Gastroesophageal sphincter (tissue), 4 donors: ENCODE measurements around the gene ABAT. TPM values are rescaled to one million over a fixed set of nuclear protein-coding genes. Genes with fewer than 3 reads are reported as not detected.

Experiments
- ATAC-seq: fragments of 150-250 bp; one replicate; pipeline ENCODE4 v1.9.1; 2016; ENCODE audit warnings: mild to moderate bottlenecking, moderate library complexity
- H3K27ac ChIP-seq, 4 donors: fragments of 200-600 bp; sonication (generic) in 3 of 4; 1 replicate in 3 of 4; 2 replicates in 1 of 4; pipeline ENCODE4 v1.5.1; 2016 to 2019
- H3K27me3 ChIP-seq: fragments of 200-600 bp; sonication (generic); one replicate; pipeline ENCODE4 v1.5.1; 2019
- H3K36me3 ChIP-seq, 2 donors: fragments of 200-600 bp; sonication (generic); one replicate each; pipeline ENCODE4 v1.5.1; 2019; ENCODE audit warnings: control low read depth in 1 of 2
- H3K4me1 ChIP-seq, 3 donors: fragments of 200-600 bp; sonication (generic); 1 replicate in 2 of 3; 2 replicates in 1 of 3; pipeline ENCODE4 v1.5.1; 2016 to 2019; ENCODE audit warnings: control low read depth in 2 of 3
- H3K4me3 ChIP-seq, 2 donors: fragments of 200-600 bp; sonication (generic); one replicate each; pipeline ENCODE4 v1.5.1; 2019; ENCODE audit warnings: mild to moderate bottlenecking in 1 of 2, moderate library complexity in 1 of 2
- H3K9me3 ChIP-seq, 3 donors: fragments of 200-600 bp; sonication (generic); one replicate each; pipeline ENCODE4 v1.5.1; 2017 to 2019; ENCODE audit warnings: control low read depth in 2 of 3
- EP300 ChIP-seq: sonication (generic); formaldehyde crosslinking; IDR thresholded peaks from one replicate; pipeline ENCODE4 v1.6.1; 2017; ENCODE audit warnings: antibody characterized with exemption, mild to moderate bottlenecking
- POLR2A ChIP-seq, 2 donors: fragments of 450-650 bp; IDR thresholded peaks; one replicate each; pipeline ENCODE4 v1.6.1; 2017; ENCODE audit warnings: antibody characterized with exemption in 2 of 2, mild to moderate bottlenecking in 2 of 2, moderate library complexity in 1 of 2
- POLR2AphosphoS5 ChIP-seq: sonication (generic); formaldehyde crosslinking; IDR thresholded peaks from one replicate; pipeline ENCODE4 v1.6.1; 2017; ENCODE audit warnings: antibody characterized with exemption
- WGBS, 2 donors: methylation state at CpG; one replicate each; pipeline ENCODE4 v1.1.5; 2018; ENCODE audit warnings: low coverage in 1 of 2; 5-methylcytosine and 5-hydroxymethylcytosine counted together
- total RNA-seq, 4 donors: library from RNA; depleted of rRNA; stranded (reverse); fragments of >200 nt; gene quantifications; one replicate each; pipeline ENCODE4 v1.1.0, GENCODE V29; 2016
- TF ChIP-seq, protein P1 (sequence below), 4 experiments: fragments of 200-600 bp in 2 of 4; fragments of 450-650 bp in 2 of 4; sonication (generic) in 1 of 4; IDR thresholded peaks; one replicate each; pipeline ENCODE4 v1.5.1; 2017 to 2019; ENCODE audit warnings: antibody characterized with exemption in 4 of 4, mild to moderate bottlenecking in 2 of 4, moderate library complexity in 2 of 4

The ABAT gene
- total RNA-seq, 4 donors from 2014 or later: 5.3 to 15.6 (median 10.3) TPM

DNA sequence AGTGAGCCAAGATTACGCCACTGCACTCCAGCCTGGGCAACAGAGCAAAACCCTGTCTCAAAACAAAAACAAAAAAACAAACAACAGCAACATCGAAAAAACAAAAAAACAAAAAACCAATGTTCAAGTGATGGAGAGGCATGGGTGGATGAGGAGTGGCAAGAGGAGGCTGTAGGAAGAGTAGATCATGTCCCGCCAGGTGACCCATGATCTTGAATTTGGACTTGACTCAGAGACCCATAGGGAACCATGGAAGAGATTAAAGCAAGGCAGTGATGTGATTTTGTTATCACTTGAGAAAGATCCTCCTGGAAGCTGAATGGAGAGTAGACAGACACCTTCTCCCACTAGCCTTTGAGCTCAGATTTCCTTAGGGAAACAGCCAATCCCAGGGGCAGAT lies 11.2 kb downstream of the ABAT start:
- Histone ChIP-seq H3K4me3 (no peak overlapping the region), H3K4me1 (no peaks in the 10 kb centered on the region), H3K9me3 (peaks cover 0 to 19% (median 2%) of the 10 kb centered on the region in 3 donors), H3K27me3 (no peaks in the 10 kb centered on the region), H3K27ac (no peak overlapping the region), H3K36me3 (peaks cover 0 to 16% of the 10 kb centered on the region in 2 donors)
- ATAC-seq: no peak
- 78% methylated on average over 3 of the region's 3 CpGs; no CpG with 5 or more reads in 1 of the 2 donors for WGBS, 2 donors
- TF ChIP-seq POLR2A (IDR thresholded peaks at IDR 0.05): no peak

DNA sequence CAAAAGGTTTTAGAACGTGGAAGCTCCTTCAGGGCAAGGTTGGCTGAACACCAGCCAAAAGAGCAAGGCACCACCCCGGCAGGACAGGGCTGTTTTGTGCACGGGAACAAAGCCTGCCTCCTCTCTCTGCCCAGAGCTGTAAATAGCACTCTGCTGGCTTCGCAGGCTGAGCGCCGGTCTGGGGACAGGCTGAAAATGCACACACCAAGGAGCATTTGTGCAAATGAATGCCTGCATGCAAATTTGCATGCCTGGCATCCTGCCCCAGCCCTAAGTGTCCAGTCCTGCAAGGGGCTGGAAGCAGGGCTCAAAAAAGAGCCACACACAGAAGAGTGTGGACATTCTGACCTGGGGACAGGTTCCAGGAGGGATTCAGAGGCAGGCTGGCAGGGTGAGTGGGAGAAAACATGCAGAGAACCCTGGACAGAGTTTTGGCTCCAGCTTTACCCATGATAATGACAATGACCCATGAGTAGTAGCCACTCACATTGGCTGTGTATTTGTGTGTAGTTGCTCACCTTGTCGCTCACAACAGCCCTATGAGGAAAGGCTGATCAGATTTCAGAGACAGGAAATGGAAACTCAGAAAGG lies 11.7 kb downstream of the ABAT start:
- no peak for ATAC-seq

DNA sequence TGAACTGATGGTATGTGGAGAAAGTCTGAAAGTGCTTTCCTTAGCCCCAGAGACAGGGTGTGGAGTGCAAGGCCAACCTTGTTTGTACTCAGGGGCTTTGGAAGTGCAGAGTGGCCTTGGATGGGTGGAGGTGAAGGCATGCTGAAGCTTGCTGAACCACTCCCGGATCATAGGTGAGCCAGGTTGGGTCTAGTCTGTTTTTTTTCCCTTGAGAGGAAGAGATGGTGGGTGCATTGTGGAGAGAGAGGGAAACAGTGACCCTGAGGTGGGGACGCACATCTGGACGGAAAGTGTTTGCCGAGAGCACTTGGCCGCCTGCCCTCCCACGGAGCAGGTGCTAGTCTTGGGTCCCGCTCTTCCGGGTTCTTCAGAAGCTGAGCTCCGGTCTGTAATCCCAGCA lies 12.5 kb downstream of the ABAT start:
- H3K27me3 ChIP-seq: no peaks in the 10 kb centered on the region
- ATAC-seq: no peak
- no peak overlapping the region for H3K4me3 ChIP-seq
- H3K9me3 ChIP-seq: peaks cover 0 to 20% (median 2%) of the 10 kb centered on the region in 3 donors
- no peak overlapping the region for H3K27ac ChIP-seq
- WGBS, 2 donors: 97% methylated on average over 4 of the region's 9 CpGs; no CpG with 5 or more reads in 1 of the 2 donors
- TF ChIP-seq EP300 (no peak), POLR2A (IDR thresholded peaks at IDR 0.05) (no peak), POLR2AphosphoS5 (no peak)
- TF ChIP-seq, protein P1, sequence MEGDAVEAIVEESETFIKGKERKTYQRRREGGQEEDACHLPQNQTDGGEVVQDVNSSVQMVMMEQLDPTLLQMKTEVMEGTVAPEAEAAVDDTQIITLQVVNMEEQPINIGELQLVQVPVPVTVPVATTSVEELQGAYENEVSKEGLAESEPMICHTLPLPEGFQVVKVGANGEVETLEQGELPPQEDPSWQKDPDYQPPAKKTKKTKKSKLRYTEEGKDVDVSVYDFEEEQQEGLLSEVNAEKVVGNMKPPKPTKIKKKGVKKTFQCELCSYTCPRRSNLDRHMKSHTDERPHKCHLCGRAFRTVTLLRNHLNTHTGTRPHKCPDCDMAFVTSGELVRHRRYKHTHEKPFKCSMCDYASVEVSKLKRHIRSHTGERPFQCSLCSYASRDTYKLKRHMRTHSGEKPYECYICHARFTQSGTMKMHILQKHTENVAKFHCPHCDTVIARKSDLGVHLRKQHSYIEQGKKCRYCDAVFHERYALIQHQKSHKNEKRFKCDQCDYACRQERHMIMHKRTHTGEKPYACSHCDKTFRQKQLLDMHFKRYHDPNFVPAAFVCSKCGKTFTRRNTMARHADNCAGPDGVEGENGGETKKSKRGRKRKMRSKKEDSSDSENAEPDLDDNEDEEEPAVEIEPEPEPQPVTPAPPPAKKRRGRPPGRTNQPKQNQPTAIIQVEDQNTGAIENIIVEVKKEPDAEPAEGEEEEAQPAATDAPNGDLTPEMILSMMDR (IDR thresholded peaks at IDR 0.05): no peak
- H3K36me3 ChIP-seq: peaks cover 0 to 17% of the 10 kb centered on the region in 2 donors
- no peaks in the 10 kb centered on the region for H3K4me1 ChIP-seq

More for the DNA sequence above, 11.7 kb downstream of the ABAT start:
- no peak overlapping the region for H3K4me3 ChIP-seq
- peaks cover 0 to 17% of the 10 kb centered on the region in 2 donors for H3K36me3 ChIP-seq
- H3K9me3 ChIP-seq: peaks cover 0 to 20% (median 2%) of the 10 kb centered on the region in 3 donors
- 22 to 100% methylated on average over 1 of the region's 7 CpGs for WGBS, 2 donors
- H3K27ac ChIP-seq: no peak overlapping the region
- H3K27me3 ChIP-seq: no peaks in the 10 kb centered on the region
- H3K4me1 ChIP-seq: no peaks in the 10 kb centered on the region
- TF ChIP-seq EP300 (no peak), POLR2A (IDR thresholded peaks at IDR 0.05) (no peak), POLR2AphosphoS5 (no peak)
- TF ChIP-seq, protein P1 (IDR thresholded peaks at IDR 0.05): no peak

DNA sequence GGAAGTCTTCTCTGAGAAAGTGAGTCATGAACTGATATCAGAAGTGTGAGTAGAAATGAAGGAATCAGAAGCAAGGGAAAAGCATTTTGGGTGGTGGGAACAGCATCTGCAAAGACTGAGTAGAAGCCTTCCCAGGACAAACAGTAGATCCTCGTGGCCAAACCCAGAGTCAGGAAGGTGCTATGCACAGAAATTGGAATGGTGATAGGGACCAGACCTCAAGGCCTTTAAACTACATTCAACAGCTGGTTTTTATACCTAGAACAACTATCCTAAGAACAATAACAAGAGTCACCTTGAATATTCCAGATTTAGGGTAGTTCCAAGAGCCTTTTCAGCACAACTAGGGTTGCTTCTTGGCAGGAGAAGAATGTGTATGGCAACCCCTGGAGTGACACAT lies 15.3 kb downstream of the ABAT start:
- TF ChIP-seq, protein P1 (IDR thresholded peaks at IDR 0.05): no peak
- TF ChIP-seq EP300 (no peak), POLR2A (IDR thresholded peaks at IDR 0.05) (no peak), POLR2AphosphoS5 (no peak)
- no peak for ATAC-seq
- H3K4me1 ChIP-seq: no peaks in the 10 kb centered on the region
- WGBS, 2 donors: 50 to 78% methylated on average over 1 of the region's 1 CpG
- peaks cover 0 to 20% (median 2%) of the 10 kb centered on the region in 3 donors for H3K9me3 ChIP-seq
- H3K27me3 ChIP-seq: no peaks in the 10 kb centered on the region
- H3K4me3 ChIP-seq: no peak overlapping the region
- no peak overlapping the region for H3K27ac ChIP-seq
- H3K36me3 ChIP-seq: peaks cover 0 to 17% of the 10 kb centered on the region in 2 donors

DNA sequence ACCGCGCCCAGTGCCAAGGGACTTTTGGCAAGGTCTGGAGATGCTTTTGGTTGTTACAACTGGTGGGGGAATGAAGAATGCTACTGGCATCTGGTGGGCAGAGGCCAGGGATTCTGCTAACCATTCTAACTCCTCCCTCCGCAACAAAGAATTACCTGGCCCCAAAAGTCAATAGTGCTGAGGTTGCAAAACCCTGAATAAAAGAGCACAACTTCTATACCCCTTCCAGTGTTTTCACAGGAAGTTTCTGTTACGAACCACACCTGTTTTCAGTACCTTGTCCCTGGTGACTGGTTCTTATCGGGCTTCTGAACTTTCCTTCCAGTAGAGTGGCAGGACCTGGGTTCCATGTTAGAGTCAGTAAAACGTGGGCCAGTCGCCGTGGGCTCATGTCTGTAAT lies 17.3 kb downstream of the ABAT start:
- H3K4me1 ChIP-seq: no peaks in the 10 kb centered on the region
- TF ChIP-seq POLR2A (IDR thresholded peaks at IDR 0.05) (no peak), POLR2AphosphoS5 (no peak), EP300 (no peak)
- TF ChIP-seq, protein P1 (IDR thresholded peaks at IDR 0.05): no peak
- WGBS, 2 donors: 94 to 100% methylated on average over 1 to 3 of the region's 8 CpGs
- peaks cover 0 to 20% (median 2%) of the 10 kb centered on the region in 3 donors for H3K9me3 ChIP-seq
- no peak overlapping the region for H3K4me3 ChIP-seq
- peaks cover 0 to 17% of the 10 kb centered on the region in 2 donors for H3K36me3 ChIP-seq
- no peaks in the 10 kb centered on the region for H3K27me3 ChIP-seq
- ATAC-seq: no peak
- H3K27ac ChIP-seq: no peak overlapping the region
